ENCODE results near the gene GAP43.

GRCh38 chr3:115651087-115651486 lies 27.8 kb downstream of the GAP43 start:
- TF ChIP-seq POLR2A (IDR thresholded peaks at IDR 0.05) (no peak), CTCF (IDR thresholded peaks at IDR 0.05) (no peak)

Measured in vagina (tissue), 2 donors.